A172 (cell line): Measurements from ENCODE around the gene SH2D6. TPM values are rescaled to one million over a fixed set of nuclear protein-coding genes. Genes with fewer than 3 reads are reported as not detected.
"Not testable (repeated sequence)": the region's sequence is repeated elsewhere in the genome, so short reads cannot be mapped to it uniquely, and the experiment has no call there.

Source experiments
- DNase-seq: peaks from one replicate; pipeline ENCODE4 v3.0.0-alpha.2; 2015; ENCODE audit warnings: low spot score
- total RNA-seq: library from RNA; depleted of rRNA; stranded (reverse); fragments of >200 nt; shearing (Covaris generic); gene quantifications from 2 replicates; pipeline ENCODE4 v1.2.3, GENCODE V29; 2014

Gene SH2D6
- total RNA-seq, 1 experiment from 2014 or later, result 1.0 TPM

- DNase-seq, result no peak
Measured at GRCh38 chr2:85398426-85399182, 19.9 kb upstream of the SH2D6 start.

GRCh38 chr2:85399183-85399455 is 19.4 kb upstream of the SH2D6 start:
- DNase-seq, result no peak

- DNase-seq, result no peak
Measured at GRCh38 chr2:85400023-85400422, 18.5 kb upstream of the SH2D6 start.

GRCh38 chr2:85400541-85401463 is 17.7 kb upstream of the SH2D6 start:
- DNase-seq, result no peak

GRCh38 chr2:85401464-85401805 is 17.1 kb upstream of the SH2D6 start:
- no peak for DNase-seq

GRCh38 chr2:85401844-85402243 is 16.7 kb upstream of the SH2D6 start:
- DNase-seq, result no peak

- peak; percentile 97 for DNase-seq
Measured at GRCh38 chr2:85405201-85406059, 13.1 kb upstream of the SH2D6 start.

- peak; percentile 79 for DNase-seq
Measured at GRCh38 chr2:85409845-85410583, 8.5 kb upstream of the SH2D6 start, which contains the start of gene CAPG. CAPG (minus strand) TSS chr2:85410366; CDS start chr2:85402145, 8,221 bp downstream.

- peak; percentile 61 for DNase-seq
Measured at GRCh38 chr2:85410584-85411404, 7.7 kb upstream of the SH2D6 start.

- DNase-seq, result no peak
Measured at GRCh38 chr2:85411405-85411748, 7.1 kb upstream of the SH2D6 start.

GRCh38 chr2:85413592-85414420 is 4.7 kb upstream of the SH2D6 start:
- DNase-seq, result peak; percentile 56

GRCh38 chr2:85414421-85414759 is 4.1 kb upstream of the SH2D6 start:
- not testable (repeated sequence) for DNase-seq

GRCh38 chr2:85414761-85415553 is 3.6 kb upstream of the SH2D6 start:
- peak; percentile 56 for DNase-seq

- no peak for DNase-seq
Measured at GRCh38 chr2:85415980-85416650, 2.4 kb upstream of the SH2D6 start.

GRCh38 chr2:85419009-85419675 is 628 bp downstream of the SH2D6 start:
- DNase-seq, result no peak

GRCh38 chr2:85420536-85421259 is 2.2 kb downstream of the SH2D6 start:
- peak; percentile 74 for DNase-seq
